Measurements from ENCODE around the gene PIK3R6. TPM values are rescaled to one million over a fixed set of nuclear protein-coding genes. Genes with fewer than 3 reads are reported as not detected.

Gene PIK3R6
- total RNA-seq, 4 donors from 2014 or later = 0.55 to 1.4 TPM; not detected in 2

GRCh38 chr17:8820311-8821010 lies 47.0 kb downstream of the PIK3R6 start:
- 56 to 75% methylated on average over 4 to 8 of the region's 8 CpGs for WGBS, 2 donors (ENCODE audit: low coverage in 1 of 2)
- no peak overlapping the region for H3K4me3 ChIP-seq
- no peaks in the 10 kb centered on the region for H3K4me1 ChIP-seq
- no peak for DNase-seq
- no peaks in the 10 kb centered on the region for H3K36me3 ChIP-seq
- H3K9me3 ChIP-seq = peaks cover 3 to 6% of the 10 kb centered on the region in 2 donors
- TF ChIP-seq POLR2A (IDR thresholded peaks at IDR 0.05) (no peak), POLR2AphosphoS5 (IDR thresholded peaks at IDR 0.05) (no peak), EP300 (IDR thresholded peaks at IDR 0.05; ENCODE audit: low read depth) (no peak), CTCF (IDR thresholded peaks at IDR 0.05) (no peak)
- intact Hi-C loops (cut with DNase I; ENCODE audit: low total_unique reads) (no loop called here), in situ Hi-C loops (cut with MboI; ENCODE audit: low pct_ligation_motif_present in 1 of 4, low pct_unique_long_range_greater_than_20kb in 1 of 4, low sequenced_read_pairs in 3 of 4) (no loop called here)
- H3K27ac ChIP-seq = no peak overlapping the region
- no peaks in the 10 kb centered on the region for H3K27me3 ChIP-seq

GRCh38 chr17:8818654-8819330 lies 48.7 kb downstream of the PIK3R6 start:
- no peaks in the 10 kb centered on the region for H3K36me3 ChIP-seq
- WGBS, 2 donors (ENCODE audit: low coverage in 1 of 2) = 50% methylated on average over 3 of the region's 3 CpGs; no CpG with 5 or more reads in 1 of the 2 donors
- no peak for TF ChIP-seq POLR2A (IDR thresholded peaks at IDR 0.05)
- TF ChIP-seq CTCF (IDR thresholded peaks at IDR 0.05) = no peak
- no peak for TF ChIP-seq EP300 (IDR thresholded peaks at IDR 0.05; ENCODE audit: low read depth)
- no peak for TF ChIP-seq POLR2AphosphoS5 (IDR thresholded peaks at IDR 0.05)
- in situ Hi-C loops (cut with MboI; ENCODE audit: low pct_ligation_motif_present in 1 of 4, low pct_unique_long_range_greater_than_20kb in 1 of 4, low sequenced_read_pairs in 3 of 4) = no loop called here
- H3K27me3 ChIP-seq = peaks cover 2% of the 10 kb centered on the region
- no peaks in the 10 kb centered on the region for H3K9me3 ChIP-seq
- H3K4me1 ChIP-seq = no peaks in the 10 kb centered on the region
- no peak overlapping the region for H3K27ac ChIP-seq
- no peak for DNase-seq
- H3K4me3 ChIP-seq = no peak overlapping the region
- intact Hi-C loops (cut with DNase I; ENCODE audit: low total_unique reads) = no loop called here

- H3K36me3 ChIP-seq = no peaks in the 10 kb centered on the region
- H3K27ac ChIP-seq = no peak overlapping the region
- DNase-seq = no peak
- intact Hi-C loops (cut with DNase I; ENCODE audit: low total_unique reads) = no loop called here
- in situ Hi-C loops (cut with MboI; ENCODE audit: low pct_ligation_motif_present in 1 of 4, low pct_unique_long_range_greater_than_20kb in 1 of 4, low sequenced_read_pairs in 3 of 4) = no loop called here
- no peaks in the 10 kb centered on the region for H3K4me1 ChIP-seq
- H3K27me3 ChIP-seq = peaks cover 4% of the 10 kb centered on the region
- H3K4me3 ChIP-seq = no peak overlapping the region
- 96% methylated on average over 4 to 8 of the region's 8 CpGs for WGBS, 2 donors (ENCODE audit: low coverage in 1 of 2)
- H3K9me3 ChIP-seq = no peaks in the 10 kb centered on the region
- TF ChIP-seq POLR2AphosphoS5 (IDR thresholded peaks at IDR 0.05) (no peak), POLR2A (IDR thresholded peaks at IDR 0.05) (no peak), EP300 (IDR thresholded peaks at IDR 0.05; ENCODE audit: low read depth) (no peak), CTCF (IDR thresholded peaks at IDR 0.05) (no peak)
Observed at GRCh38 chr17:8818047-8818446, 49.4 kb downstream of the PIK3R6 start.

- peaks cover 0 to 5% (median 0%) of the 10 kb centered on the region in 4 donors for H3K4me1 ChIP-seq
- H3K4me3 ChIP-seq = no peak overlapping the region
- H3K27me3 ChIP-seq = peaks cover 7% of the 10 kb centered on the region
- in situ Hi-C loops (cut with MboI; ENCODE audit: low pct_ligation_motif_present in 1 of 4, low pct_unique_long_range_greater_than_20kb in 1 of 4, low sequenced_read_pairs in 3 of 4) = no loop called here
- no peak for DNase-seq
- WGBS, 2 donors (ENCODE audit: low coverage in 1 of 2) = 50 to 75% methylated on average over 1 to 4 of the region's 4 CpGs
- intact Hi-C loops (cut with DNase I; ENCODE audit: low total_unique reads) = loop anchor here (5.0 kb wide), 1 partner anchor 1205 kb away; no protein-coding TSS in a partner anchor
- peaks cover 0 to 10% of the 10 kb centered on the region in 2 donors for H3K9me3 ChIP-seq
- peak overlapping the region in 2 of 4 donors; percentile 39 to 41 for H3K27ac ChIP-seq
- TF ChIP-seq POLR2AphosphoS5 (IDR thresholded peaks at IDR 0.05) (no peak), CTCF (IDR thresholded peaks at IDR 0.05) (no peak), EP300 (IDR thresholded peaks at IDR 0.05; ENCODE audit: low read depth) (no peak), POLR2A (IDR thresholded peaks at IDR 0.05) (no peak)
- no peaks in the 10 kb centered on the region for H3K36me3 ChIP-seq
Observed at GRCh38 chr17:8806926-8807550, 60.4 kb downstream of the PIK3R6 start.

Measured in transverse colon (tissue), 4 donors.